Endothelial cell of umbilical vein (primary cell): Measurements from ENCODE around the gene CCDC138. TPM values are rescaled to one million over a fixed set of nuclear protein-coding genes. Genes with fewer than 3 reads are reported as not detected.

Experiments used
- BruUV-seq: library from RNA; stranded (reverse); fragments of 400-500 nt; replicated peaks from 2 replicates; lab custom pipeline; 2021; lab: Mats Ljungman, UMichigan
- CTCF ChIA-PET: fragments of 300-600, 350-600 bp; sonication (Branson Sonifier 250); formaldehyde crosslinking; loops from one replicate; lab custom pipeline; 2021; ENCODE audit warnings: antibody characterized with exemption, inconsistent platforms; lab: Charles Lee
- POLR2A ChIA-PET: fragments of 300-600, 350-600 bp; sonication (Branson Sonifier 250); formaldehyde crosslinking; loops from one replicate; lab custom pipeline; 2021; ENCODE audit warnings: antibody characterized with exemption, inconsistent platforms; lab: Charles Lee
- DNase-seq: peaks from one replicate; pipeline ENCODE4 v3.0.0-alpha.2; 2011; ENCODE audit warnings: low read depth, low spot score
- FAIRE-seq: peaks from 2 replicates; lab custom pipeline; 2011; peaks lifted over from hg19 to GRCh38; lab: Jason Lieb, UNC
- H2AFZ ChIP-seq: 2 replicates; pipeline ENCODE4 v1.6.0; 2012; ENCODE audit warnings: low read depth, low read length, control low read depth, inconsistent platforms
- H3K27ac ChIP-seq: 2 replicates; pipeline ENCODE4 v1.5.1; 2011; ENCODE audit warnings: low read depth, mild to moderate bottlenecking, control low read depth, low read length, moderate library complexity; ENCODE audit not compliant: insufficient read depth
- H3K27me3 ChIP-seq, 2 experiments: 2 replicates each; pipeline versions ENCODE4 v1.6.0 to v1.6.1; 2011; ENCODE audit warnings: low read length in 2 of 2, mixed read lengths in 1 of 2; ENCODE audit not compliant: control insufficient read depth in 2 of 2, insufficient read depth in 2 of 2
- H3K36me3 ChIP-seq, 2 experiments: 2 replicates in 1 of 2; 3 replicates in 1 of 2; pipeline ENCODE4 v1.5.1; 2011; ENCODE audit warnings: low read length in 2 of 2, mild to moderate bottlenecking in 1 of 2, moderate library complexity in 1 of 2; ENCODE audit not compliant: control insufficient read depth in 2 of 2, insufficient read depth in 2 of 2; ENCODE audit errors: extremely low read depth in 1 of 2
- H3K4me1 ChIP-seq: 3 replicates; pipeline ENCODE4 v1.5.1; 2011; ENCODE audit warnings: mild to moderate bottlenecking, low read length; ENCODE audit not compliant: control insufficient read depth, insufficient read depth; ENCODE audit errors: extremely low read depth
- H3K4me2 ChIP-seq: 2 replicates; pipeline ENCODE4 v1.6.1; 2011; ENCODE audit warnings: low read length, control low read depth, mixed read lengths; ENCODE audit not compliant: insufficient read depth
- H3K4me3 ChIP-seq, 3 experiments: fragments of 200-600 bp in 1 of 3; sonication (generic), shearing (Covaris generic) in 1 of 3; replicated peaks in 1 of 3; 2 replicates each; pipeline ENCODE4 v1.5.1; 2011 to 2016; ENCODE audit warnings: control low read depth in 3 of 3, low read length in 3 of 3, mild to moderate bottlenecking in 2 of 3, inconsistent platforms in 1 of 3, low read depth in 1 of 3, moderate library complexity in 1 of 3; ENCODE audit not compliant: insufficient read depth in 1 of 3
- H3K79me2 ChIP-seq: 2 replicates; pipeline ENCODE4 v1.6.0; 2012; ENCODE audit warnings: low read length, inconsistent platforms; ENCODE audit not compliant: control insufficient read depth, insufficient read depth
- H3K9ac ChIP-seq: replicated peaks from 2 replicates; pipeline ENCODE3; 2011; ENCODE audit warnings: low read length, control low read depth; ENCODE audit not compliant: insufficient read depth; ENCODE audit errors: extremely low read depth
- H3K9me1 ChIP-seq: replicated peaks from 3 replicates; pipeline ENCODE4 v1.6.0; 2011; ENCODE audit warnings: mild to moderate bottlenecking, low read length; ENCODE audit not compliant: control insufficient read depth, insufficient read depth; ENCODE audit errors: extremely low read depth
- H3K9me3 ChIP-seq: replicated peaks from 2 replicates; pipeline ENCODE4 v1.5.1; 2012; ENCODE audit warnings: low read length, inconsistent platforms; ENCODE audit not compliant: control insufficient read depth, insufficient read depth
- H4K20me1 ChIP-seq: replicated peaks from 2 replicates; pipeline ENCODE3; 2011; ENCODE audit warnings: mild to moderate bottlenecking, low read length; ENCODE audit not compliant: control insufficient read depth, insufficient read depth; ENCODE audit errors: extremely low read depth
- CTCF ChIP-seq, 2 donors: IDR thresholded peaks; 1 replicate in 1 of 2; 2 replicates in 1 of 2; pipeline ENCODE4 v1.5.1; 2011; ENCODE audit warnings: low read length in 2 of 2, mild to moderate bottlenecking in 2 of 2, moderate library complexity in 2 of 2, control low read depth in 1 of 2, inconsistent platforms in 1 of 2, low read depth in 1 of 2; ENCODE audit not compliant: insufficient read depth in 1 of 2; ENCODE audit errors: extremely low read depth in 1 of 2
- FOS ChIP-seq: IDR thresholded peaks from 2 replicates; pipeline ENCODE4 v1.6.1; 2011; ENCODE audit warnings: mild to moderate bottlenecking, low read length, moderate library complexity, borderline replicate concordance; ENCODE audit not compliant: insufficient read depth
- GATA2 ChIP-seq: IDR thresholded peaks from 2 replicates; pipeline ENCODE4 v1.7.0; 2011; ENCODE audit warnings: low read depth, mild to moderate bottlenecking, moderate library complexity, mixed read lengths, low read length; ENCODE audit not compliant: insufficient read length, insufficient read depth
- JUN ChIP-seq: IDR thresholded peaks from 2 replicates; pipeline ENCODE4 v1.6.1; 2011; ENCODE audit warnings: borderline replicate concordance, low read depth; ENCODE audit not compliant: insufficient read length, insufficient read depth
- MYC ChIP-seq: IDR thresholded peaks from one replicate; pipeline ENCODE4 v1.6.1; 2011; ENCODE audit warnings: mild to moderate bottlenecking, low read depth, low read length
- POLR2A ChIP-seq: IDR thresholded peaks from 2 replicates; pipeline ENCODE4 v1.6.1; 2012; ENCODE audit warnings: low read depth, mild to moderate bottlenecking, control low read depth, low read length
- POLR2AphosphoS5 ChIP-seq: IDR thresholded peaks from 2 replicates; pipeline ENCODE4 v1.6.1; 2012; ENCODE audit warnings: low read depth, mild to moderate bottlenecking, control low read depth, low read length, moderate library complexity; ENCODE audit not compliant: insufficient read depth
- dilution Hi-C: fragments of 300-500 bp; cut with MboI; formaldehyde crosslinking; loops from one replicate; pipeline ENCODE4 v1.15.0; 2019; ENCODE audit warnings: low sequenced_read_pairs; ENCODE audit not compliant: extremely low pct_ligation_motif_present
- intact Hi-C: fragments of 100-400 bp; cut with micrococcal nuclease; formaldehyde crosslinking; loops from one replicate; pipeline ENCODE4 v1.10.0; 2022
- polyA plus RNA-seq, 4 experiments: library from polyadenylated mRNA; depleted of rRNA in 3 of 4; stranded (reverse) in 3 of 4; unstranded in 1 of 4; fragments of >200 nt; gene quantifications; 2 replicates each; pipeline versions ENCODE4 v1.2.1 to v1.2.3, GENCODE V29; 2011 to 2012; ENCODE audit warnings: missing spikeins in 1 of 4
- total RNA-seq: library from RNA; stranded (reverse); gene quantifications from 2 replicates; pipeline ENCODE4 v1.2.3, GENCODE V29; 2021
- TF ChIP-seq, protein P1 (sequence below): IDR thresholded peaks from 2 replicates; pipeline ENCODE4 v1.6.1; 2011; ENCODE audit not compliant: insufficient read depth, insufficient read length

CCDC138 gene
- total and polyA plus RNA-seq, 2 donors (not counting 3 experiments of a cell fraction or from before 2014, with no cell fraction given): 1.5 to 10.8 TPM

GRCh38 chr2:108896741-108897140 lies 110.2 kb downstream of the CCDC138 start:
- no TSS peak for BruUV-seq
- dilution Hi-C loops: no loop called here
- FAIRE-seq (no peak), DNase-seq (no peak)
- Histone ChIP-seq H3K79me2 (no peaks in the 10 kb centered on the region), H3K27ac (no peak overlapping the region), H2AFZ (no peak overlapping the region), H3K4me3 (no peak overlapping the region), H3K4me2 (no peak overlapping the region), H4K20me1 (no peaks in the 10 kb centered on the region), H3K9ac (no peak overlapping the region), H3K36me3 (no peaks in the 10 kb centered on the region), H3K4me1 (no peaks in the 10 kb centered on the region), H3K27me3 (peaks cover 2 to 3% of the 10 kb centered on the region in 2 experiments), H3K9me1 (no peaks in the 10 kb centered on the region), H3K9me3 (no peaks in the 10 kb centered on the region)
- ChIA-PET POLR2A (no interaction called here), CTCF (no interaction called here)
- TF ChIP-seq MYC (no peak), POLR2A (no peak), JUN (no peak), POLR2AphosphoS5 (no peak), GATA2 (no peak), CTCF (IDR thresholded peaks at IDR 0.05; ENCODE audit: extremely low read depth in 1 of 2, insufficient read depth in 1 of 2, low read depth in 1 of 2, low read length in 2 of 2) (no peak), FOS (no peak)
- TF ChIP-seq, protein P1, sequence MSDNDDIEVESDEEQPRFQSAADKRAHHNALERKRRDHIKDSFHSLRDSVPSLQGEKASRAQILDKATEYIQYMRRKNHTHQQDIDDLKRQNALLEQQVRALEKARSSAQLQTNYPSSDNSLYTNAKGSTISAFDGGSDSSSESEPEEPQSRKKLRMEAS: no peak
- intact Hi-C loops: no loop called here
